Hematopoietic multipotent progenitor cell treated with erythropoietin and hydrocortisone succinate and interleukin-3 and kit ligand, for 4 days (in vitro differentiated cells): ENCODE measurements around the gene GJE1.

Experiments
- DNase-seq: peaks from one replicate; pipeline ENCODE4 v3.0.0-alpha.2; 2015

The GJE1 gene

GRCh38 chr6:142167071-142167470 lies 34.3 kb downstream of the GJE1 start:
- no peak for DNase-seq

- no peak for DNase-seq
Measured at GRCh38 chr6:142167486-142167885, 34.8 kb downstream of the GJE1 start.

- DNase-seq = no peak
Measured at GRCh38 chr6:142171351-142171750, 38.6 kb downstream of the GJE1 start.

- no peak for DNase-seq
Measured at GRCh38 chr6:142172758-142173157, 40.0 kb downstream of the GJE1 start.

- DNase-seq = no peak
Measured at GRCh38 chr6:142173980-142174379, 41.3 kb downstream of the GJE1 start.

GRCh38 chr6:142174703-142175102 lies 42.0 kb downstream of the GJE1 start:
- DNase-seq = no peak

GRCh38 chr6:142178129-142178528 lies 45.4 kb downstream of the GJE1 start:
- DNase-seq = no peak

GRCh38 chr6:142182004-142182403 lies 49.3 kb downstream of the GJE1 start:
- no peak for DNase-seq

GRCh38 chr6:142183351-142183750 lies 50.6 kb downstream of the GJE1 start:
- DNase-seq = peak; percentile 47

- peak; percentile 56 for DNase-seq
Measured at GRCh38 chr6:142184307-142184706, 51.6 kb downstream of the GJE1 start.
